Hepatocyte (in vitro differentiated cells): ENCODE data around the gene SLC19A1. TPM values are rescaled to one million over a fixed set of nuclear protein-coding genes. Genes with fewer than 3 reads are reported as not detected.
"Not testable (repeated sequence)": the region's sequence is repeated elsewhere in the genome, so short reads cannot be mapped to it uniquely, and the experiment has no call there.

Experiments
- DNase-seq: peaks from one replicate; pipeline ENCODE4 v3.0.0-alpha.2; 2016; ENCODE audit warnings: low spot score
- H2AFZ ChIP-seq: fragments of 200-600 bp; sonication (generic); 2 replicates; pipeline ENCODE4 v1.6.0; 2016; ENCODE audit warnings: antibody characterized with exemption, mild to moderate bottlenecking
- H3K27ac ChIP-seq: fragments of 200-600 bp; sonication (generic); 2 replicates; pipeline ENCODE4 v1.5.1; 2016; ENCODE audit warnings: mild to moderate bottlenecking
- H3K27me3 ChIP-seq: fragments of 200-600 bp; sonication (generic); 2 replicates; pipeline ENCODE4 v1.6.1; 2016
- H3K36me3 ChIP-seq: fragments of 200-600 bp; sonication (generic); replicated peaks from 2 replicates; pipeline ENCODE4 v1.5.1; 2016; ENCODE audit warnings: low read depth; ENCODE audit not compliant: insufficient read depth
- H3K4me1 ChIP-seq: fragments of 200-600 bp; sonication (generic); 2 replicates; pipeline ENCODE4 v1.5.1; 2016; ENCODE audit warnings: mild to moderate bottlenecking, moderate library complexity; ENCODE audit not compliant: insufficient read depth
- H3K4me2 ChIP-seq: fragments of 200-600 bp; sonication (generic); 2 replicates; pipeline ENCODE4 v1.6.0; 2016
- H3K4me3 ChIP-seq: fragments of 200-600 bp; sonication (generic); 2 replicates; pipeline ENCODE4 v1.5.1; 2016; ENCODE audit warnings: mild to moderate bottlenecking
- H3K79me2 ChIP-seq: fragments of 200-600 bp; sonication (generic); 2 replicates; pipeline ENCODE4 v1.6.0; 2017; ENCODE audit warnings: mild to moderate bottlenecking
- H3K9me2 ChIP-seq: fragments of 200-600 bp; sonication (generic); replicated peaks from 2 replicates; pipeline ENCODE4 v1.6.0; 2017; ENCODE audit warnings: mild to moderate bottlenecking; ENCODE audit not compliant: insufficient read depth
- H3K9me3 ChIP-seq: fragments of 200-600 bp; sonication (generic); 2 replicates; pipeline ENCODE4 v1.5.1; 2016; ENCODE audit warnings: low read depth, mild to moderate bottlenecking
- H4K20me1 ChIP-seq: fragments of 200-600 bp; sonication (generic); 2 replicates; pipeline ENCODE4 v1.6.0; 2016; ENCODE audit warnings: mild to moderate bottlenecking; ENCODE audit not compliant: insufficient read depth, poor library complexity, severe bottlenecking
- CTCF ChIP-seq: fragments of 200-600 bp; sonication (generic); IDR thresholded peaks from 2 replicates; pipeline ENCODE4 v1.5.1; 2016; ENCODE audit warnings: antibody characterized with exemption, mild to moderate bottlenecking; ENCODE audit not compliant: poor library complexity
- EZH2 ChIP-seq: fragments of 200-600 bp; sonication (generic); IDR thresholded peaks from 2 replicates; pipeline ENCODE4 v1.6.1; 2016; ENCODE audit warnings: antibody characterized with exemption, mild to moderate bottlenecking, borderline replicate concordance
- EZH2phosphoT487 ChIP-seq: fragments of 200-600 bp; sonication (generic); IDR thresholded peaks from one replicate; pipeline ENCODE4 v1.6.1; 2018; ENCODE audit warnings: antibody characterized with exemption, mild to moderate bottlenecking, low read depth, moderate library complexity; ENCODE audit not compliant: unreplicated experiment, severe bottlenecking
- WGBS: methylation state at CpG from one replicate; pipeline ENCODE4 v1.1.6; 2016; ENCODE audit warnings: low lambda C conversion rate; ENCODE audit errors: missing lambda C conversion rate; 5-methylcytosine and 5-hydroxymethylcytosine counted together
- polyA plus RNA-seq: library from polyadenylated mRNA; unstranded; fragments of >200 nt; fragmentation: Nextera tagmentation; extraction: Ambion mirVana; gene quantifications from 2 replicates; pipeline ENCODE4 v1.2.1, GENCODE V29; 2016
- total RNA-seq: library from RNA; depleted of rRNA; stranded (reverse); fragments of >200 nt; gene quantifications from 2 replicates; pipeline ENCODE4 v1.2.3, GENCODE V29; 2014

SLC19A1 gene
- total and polyA plus RNA-seq, 2 experiments from 2014 or later = 7.7 to 24.8 TPM

- no peak overlapping the region for H3K4me2 ChIP-seq
- H2AFZ ChIP-seq = no peak overlapping the region
Observed at GRCh38 chr21:45529785-45530422, 12.3 kb downstream of the SLC19A1 start.

GRCh38 chr21:45528981-45529784 lies 13.1 kb downstream of the SLC19A1 start:
- TF ChIP-seq EZH2phosphoT487 (no peak), EZH2 (no peak), CTCF (no peak)
- Histone ChIP-seq H3K79me2 (no peaks in the 10 kb centered on the region), H3K4me1 (peaks cover 3% of the 10 kb centered on the region), H3K27me3 (no peaks in the 10 kb centered on the region), H3K4me2 (no peak overlapping the region), H2AFZ (no peak overlapping the region), H3K9me3 (no peaks in the 10 kb centered on the region), H3K27ac (no peak overlapping the region), H3K4me3 (no peak overlapping the region), H3K9me2 (no peaks in the 10 kb centered on the region), H4K20me1 (no peaks in the 10 kb centered on the region), H3K36me3 (no peaks in the 10 kb centered on the region)
- peak; percentile 40 for DNase-seq
- WGBS = 88% methylated on average over 19 of the region's 20 CpGs

More at GRCh38 chr21:45529785-45530422, 12.3 kb downstream of the SLC19A1 start:
- H3K36me3 ChIP-seq = no peaks in the 10 kb centered on the region
- no peak overlapping the region for H3K4me3 ChIP-seq
- TF ChIP-seq EZH2phosphoT487 (no peak), EZH2 (no peak), CTCF (no peak)
- H3K4me1 ChIP-seq = peaks cover 10% of the 10 kb centered on the region
- no peaks in the 10 kb centered on the region for H4K20me1 ChIP-seq
- H3K27ac ChIP-seq = no peak overlapping the region
- no peaks in the 10 kb centered on the region for H3K9me3 ChIP-seq
- H3K9me2 ChIP-seq = no peaks in the 10 kb centered on the region
- no peaks in the 10 kb centered on the region for H3K79me2 ChIP-seq
- 99% methylated on average over 11 of the region's 11 CpGs for WGBS
- H3K27me3 ChIP-seq = no peaks in the 10 kb centered on the region
- no peak for DNase-seq

DNA sequence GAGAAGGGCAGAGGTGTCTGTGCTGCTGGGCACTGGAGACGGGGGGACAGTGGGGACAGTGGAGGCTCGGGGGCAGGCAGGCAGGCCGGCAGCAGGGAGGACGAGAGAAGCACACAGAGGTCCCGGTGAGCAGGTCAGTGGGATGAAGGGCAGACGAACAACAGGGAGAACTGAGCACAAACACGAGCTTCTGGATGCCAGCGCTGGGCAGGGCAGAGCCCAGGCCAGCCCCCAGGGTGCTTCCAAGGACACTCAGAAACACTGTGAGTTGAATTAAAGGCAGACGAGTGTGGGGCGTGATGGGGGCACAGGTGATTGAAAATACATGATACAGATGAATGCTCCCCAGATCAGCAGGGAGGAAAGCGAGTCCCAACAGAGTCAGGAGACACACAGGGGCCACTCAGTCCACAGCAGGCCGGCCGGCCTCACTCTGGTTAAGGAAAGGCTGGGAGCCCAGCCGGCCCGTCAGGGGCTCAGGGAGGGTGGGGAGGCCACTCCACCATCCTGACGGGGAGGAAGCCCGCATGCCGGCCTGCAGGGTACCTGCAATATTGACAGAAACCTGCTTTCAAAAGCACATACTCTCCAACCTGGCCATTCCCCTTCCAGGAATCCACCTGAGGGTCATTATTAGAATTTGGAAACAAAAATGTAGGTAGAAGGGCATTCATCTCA lies 14.1 kb downstream of the SLC19A1 start:
- DNase-seq = no peak
- no peaks in the 10 kb centered on the region for H3K4me1 ChIP-seq
- no peak overlapping the region for H3K4me2 ChIP-seq
- no peaks in the 10 kb centered on the region for H3K9me3 ChIP-seq
- H4K20me1 ChIP-seq = no peaks in the 10 kb centered on the region
- H3K27ac ChIP-seq = no peak overlapping the region
- no peak overlapping the region for H3K4me3 ChIP-seq
- no peaks in the 10 kb centered on the region for H3K9me2 ChIP-seq
- no peaks in the 10 kb centered on the region for H3K36me3 ChIP-seq
- no peak overlapping the region for H2AFZ ChIP-seq
- H3K27me3 ChIP-seq = no peaks in the 10 kb centered on the region
- no peak for TF ChIP-seq CTCF
- TF ChIP-seq EZH2phosphoT487 = no peak
- no peak for TF ChIP-seq EZH2
- WGBS = 90% methylated on average over 18 of the region's 18 CpGs
- no peaks in the 10 kb centered on the region for H3K79me2 ChIP-seq

GRCh38 chr21:45527151-45527999 lies 14.9 kb downstream of the SLC19A1 start:
- not testable (repeated sequence) for H3K27ac ChIP-seq, H3K9me2 ChIP-seq, H3K36me3 ChIP-seq, H3K9me3 ChIP-seq, DNase-seq, H3K27me3 ChIP-seq, H3K4me1 ChIP-seq, H4K20me1 ChIP-seq, H3K79me2 ChIP-seq, H3K4me3 ChIP-seq, H3K4me2 ChIP-seq, H2AFZ ChIP-seq
- WGBS = 93% methylated on average over 9 of the region's 19 CpGs
